NCI-H526 (cell line): ENCODE measurements around the gene MOV10L1.

Source experiments
- DNase-seq, 2 experiments: peaks; one replicate each; lab custom pipeline; 2025; lab: John Stamatoyannopoulos, UW

MOV10L1 gene

DNA sequence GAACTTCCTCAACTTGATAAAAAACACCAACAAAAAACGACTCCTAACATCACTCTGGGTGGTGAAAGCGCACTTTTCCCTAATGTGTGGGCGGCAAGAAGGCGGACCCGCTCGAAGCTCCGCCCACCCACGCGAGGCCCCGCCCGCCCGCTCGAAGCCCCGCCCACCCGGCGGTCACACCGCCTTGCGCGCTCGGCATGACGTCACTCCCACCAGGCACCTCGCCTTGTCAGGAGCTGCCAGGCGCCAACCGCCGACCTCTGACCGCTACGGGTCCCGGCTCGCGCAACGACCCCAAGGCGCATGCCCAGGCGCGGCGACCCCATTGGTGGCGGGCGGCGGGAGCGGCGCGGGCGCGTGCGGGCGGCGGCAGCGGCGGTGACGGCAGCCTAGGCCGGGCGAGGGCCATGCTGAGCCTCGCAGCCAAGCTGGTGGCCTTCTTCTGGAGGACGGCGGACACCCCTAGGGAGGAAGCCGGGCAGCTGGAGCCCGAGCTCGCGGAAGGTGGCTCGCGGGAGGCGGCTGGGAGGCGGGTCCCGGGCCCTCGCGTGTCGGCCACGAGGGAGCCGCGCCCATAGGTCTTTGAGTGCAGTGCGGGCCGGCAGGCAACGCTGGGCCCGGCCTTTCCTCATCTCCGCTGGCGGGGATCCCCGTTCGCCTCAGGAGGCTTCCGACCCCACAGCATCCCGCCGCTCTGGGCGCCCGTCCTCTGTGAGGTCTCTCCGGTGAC lies at the start of gene MOV10L1:
MOV10L1 (plus strand) TSS at position 325 of the 730 bp plus-strand sequence; CDS start at position 408, 83 bp downstream.
- no peak for DNase-seq

- no peak for DNase-seq
These were observed 49.1 kb upstream of the MOV10L1 start for GRCh38 chr22:50040717-50041116.

DNA sequence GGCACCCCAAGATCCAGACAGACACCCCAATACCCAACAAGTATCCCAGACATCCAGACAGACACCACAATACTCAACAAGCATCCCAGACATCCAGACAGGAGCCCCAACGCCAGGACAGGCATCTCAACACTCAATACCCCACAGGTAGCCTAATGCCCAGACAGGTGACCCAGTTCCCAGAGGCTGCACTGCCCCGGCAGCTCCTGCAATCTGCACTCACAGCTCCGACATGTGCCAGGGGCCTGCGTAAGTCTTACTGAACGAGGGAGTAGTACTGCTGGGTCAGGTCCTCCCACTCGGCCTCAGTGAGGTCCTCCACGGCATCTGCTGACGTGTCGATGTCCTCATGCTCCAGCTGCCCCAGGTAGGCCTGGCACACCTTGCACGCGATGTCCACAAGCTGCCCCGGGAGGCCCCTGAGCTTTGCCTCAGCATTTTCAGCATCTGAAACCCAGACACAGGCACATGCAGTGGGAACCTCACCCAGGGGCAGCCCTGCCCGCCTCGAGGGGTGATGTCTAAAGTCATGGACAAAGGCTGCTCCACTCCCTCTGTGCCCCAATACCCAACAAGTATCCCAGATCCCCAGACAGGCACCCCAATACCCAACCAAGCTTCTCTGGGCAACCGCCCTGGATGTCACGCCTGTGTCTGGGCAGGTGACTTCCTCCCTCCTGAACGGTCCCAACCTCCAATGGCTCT lies 48.3 kb upstream of the MOV10L1 start:
- no peak for DNase-seq

DNA sequence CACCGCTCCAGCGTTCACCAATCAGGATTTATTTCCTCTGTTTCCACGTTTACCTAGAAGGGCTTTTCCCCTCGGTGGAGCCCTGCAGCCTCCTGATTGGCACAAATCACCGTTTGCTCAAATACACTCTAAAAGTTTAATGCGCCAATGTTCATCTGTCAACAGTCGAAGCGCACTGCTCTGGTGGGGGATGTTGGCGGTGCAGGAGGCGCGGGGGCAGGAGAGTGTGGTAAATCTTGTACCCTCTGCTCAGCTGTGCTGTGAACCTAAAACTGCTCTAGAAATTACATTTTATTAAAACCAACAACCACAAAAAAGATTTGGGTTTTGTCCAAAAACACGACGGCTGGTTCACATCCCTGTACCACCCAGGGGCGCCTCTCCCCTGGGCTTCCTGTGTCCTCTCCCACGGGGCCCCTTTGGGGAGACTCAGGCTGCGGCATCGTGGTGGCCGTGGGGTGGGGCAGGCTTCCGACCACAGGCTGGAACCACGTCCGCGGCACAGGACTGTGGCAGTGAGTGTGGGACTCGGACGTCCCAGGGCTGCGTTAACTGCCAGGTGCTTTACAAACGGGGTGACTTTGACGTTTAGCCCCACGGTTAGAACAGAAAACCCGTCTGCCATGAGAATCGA lies 45.2 kb upstream of the MOV10L1 start:
- DNase-seq = no peak

- DNase-seq = no peak
These were observed 44.4 kb upstream of the MOV10L1 start for GRCh38 chr22:50045211-50046018.

DNA sequence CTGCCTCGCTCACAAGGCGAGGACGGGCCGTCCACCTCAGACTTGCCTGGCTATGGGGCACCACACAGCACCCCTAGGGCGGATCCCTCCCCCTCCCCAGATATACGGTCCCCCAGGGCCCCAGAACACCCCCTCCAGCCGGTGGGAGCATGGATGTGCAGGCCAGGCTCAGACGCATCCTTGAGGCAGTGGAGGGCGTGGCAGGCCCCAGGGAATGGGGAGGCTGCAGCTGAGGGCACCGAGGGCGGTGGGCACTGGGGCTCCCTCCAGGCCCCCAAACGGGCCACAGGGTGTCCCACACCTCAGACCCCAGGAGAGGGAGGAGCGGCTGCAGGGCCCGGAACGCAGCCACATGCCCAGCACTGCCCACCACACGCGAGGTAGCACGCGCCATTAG lies 43.8 kb upstream of the MOV10L1 start:
- DNase-seq = no peak

DNA sequence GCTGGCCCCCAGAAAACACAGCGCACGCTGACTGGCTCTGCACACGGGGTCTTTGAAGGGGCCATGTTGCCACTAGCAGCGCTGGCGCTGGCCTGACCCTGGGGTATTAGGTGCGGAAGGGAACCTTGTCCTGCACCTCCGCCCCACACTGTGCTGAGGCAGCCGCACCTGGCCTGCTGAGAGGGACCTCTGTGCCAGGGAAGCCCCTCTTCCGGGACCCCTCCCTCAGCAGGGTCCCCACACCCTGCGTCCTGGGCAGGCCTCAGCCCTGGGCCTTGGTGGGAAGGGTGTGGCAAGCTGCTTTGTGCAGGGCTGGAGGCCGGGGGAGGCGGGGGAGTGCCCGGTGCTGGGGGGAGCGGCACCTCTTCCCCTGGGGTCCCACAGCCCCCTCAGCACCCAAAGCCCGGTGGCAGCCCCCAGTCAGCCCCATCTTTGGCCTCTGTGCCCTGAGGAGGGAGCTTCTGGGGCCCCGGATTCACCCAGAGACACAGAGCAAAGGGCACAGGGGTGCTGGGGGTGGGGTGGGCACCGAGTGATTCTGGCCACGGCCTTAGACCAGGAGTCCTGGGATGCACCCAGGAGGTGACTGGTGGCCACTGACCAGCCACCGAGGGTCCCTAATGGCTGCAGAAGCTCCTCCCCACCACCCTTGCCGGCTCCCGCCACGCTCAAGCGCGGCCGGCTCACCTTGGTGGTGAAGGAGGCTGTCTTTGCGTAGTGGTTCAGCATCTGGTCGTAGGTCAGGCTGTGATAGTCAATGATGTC lies 43.1 kb upstream of the MOV10L1 start:
- no peak for DNase-seq

- no peak for DNase-seq
These were observed 42.5 kb upstream of the MOV10L1 start for GRCh38 chr22:50047346-50047745.

GRCh38 chr22:50048061-50048765 lies 41.6 kb upstream of the MOV10L1 start:
- DNase-seq = no peak

DNA sequence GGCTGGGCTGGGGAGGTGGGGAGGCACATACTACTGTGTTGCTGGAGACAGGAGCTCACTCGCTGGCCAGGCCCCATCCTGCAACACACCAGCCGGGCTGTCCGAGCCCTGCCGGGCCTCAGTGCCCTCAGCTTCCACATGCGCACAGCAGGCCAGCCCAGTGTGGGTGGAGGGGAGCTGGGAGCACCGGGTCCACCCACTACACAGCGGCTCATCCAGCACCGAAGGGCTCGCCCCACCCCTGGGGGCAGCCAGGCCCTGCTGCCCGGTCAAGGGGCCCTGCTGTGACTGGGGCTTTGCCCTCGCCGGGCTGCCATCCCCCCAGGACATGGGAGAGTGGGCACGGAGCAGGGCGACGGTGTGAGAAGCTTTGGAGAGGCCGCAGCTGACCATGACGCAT lies 41.0 kb upstream of the MOV10L1 start:
- no peak for DNase-seq

DNA sequence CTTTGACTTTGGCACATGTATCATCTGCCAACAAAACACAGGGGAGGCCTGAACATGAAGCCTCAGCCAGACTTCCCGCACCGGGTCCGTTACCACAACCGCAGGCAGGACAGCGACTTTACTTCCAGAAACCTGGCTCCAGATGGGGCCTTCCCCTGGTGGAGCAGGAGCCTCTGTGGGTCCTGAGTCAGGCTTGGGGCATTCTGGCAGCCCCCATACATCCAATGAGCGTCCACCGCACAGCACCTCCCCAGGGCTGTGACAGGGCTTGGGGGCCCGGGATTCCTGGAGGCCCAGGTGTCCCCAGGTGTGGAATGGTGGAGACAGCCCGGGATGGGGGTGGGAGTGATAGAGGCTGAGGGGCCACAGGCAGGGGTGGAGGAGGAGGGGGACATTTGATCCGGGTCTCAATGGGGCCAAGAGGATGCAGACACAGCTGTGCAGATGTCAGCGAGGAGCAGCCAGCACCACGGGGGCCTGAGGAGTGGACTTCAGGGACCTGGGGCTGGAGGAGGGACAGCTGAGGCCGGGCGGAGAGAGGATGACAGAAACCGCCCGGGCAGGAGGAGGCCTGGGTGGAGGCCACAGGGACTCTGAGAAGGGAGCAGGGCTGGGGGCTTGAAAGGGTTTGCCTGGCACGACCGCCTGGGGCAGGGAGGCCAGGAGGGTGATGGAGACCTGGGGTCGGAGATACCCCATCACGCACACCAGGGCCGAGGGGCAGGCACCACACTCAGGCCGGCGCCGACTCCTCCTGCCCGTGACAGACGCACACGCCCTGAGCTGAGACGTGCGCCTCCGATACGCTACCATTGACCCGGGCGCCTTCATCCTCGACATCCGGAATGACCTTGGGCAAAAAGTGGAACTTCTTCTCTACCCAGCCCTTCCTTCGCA lies 40.3 kb upstream of the MOV10L1 start:
- no peak for DNase-seq

DNA sequence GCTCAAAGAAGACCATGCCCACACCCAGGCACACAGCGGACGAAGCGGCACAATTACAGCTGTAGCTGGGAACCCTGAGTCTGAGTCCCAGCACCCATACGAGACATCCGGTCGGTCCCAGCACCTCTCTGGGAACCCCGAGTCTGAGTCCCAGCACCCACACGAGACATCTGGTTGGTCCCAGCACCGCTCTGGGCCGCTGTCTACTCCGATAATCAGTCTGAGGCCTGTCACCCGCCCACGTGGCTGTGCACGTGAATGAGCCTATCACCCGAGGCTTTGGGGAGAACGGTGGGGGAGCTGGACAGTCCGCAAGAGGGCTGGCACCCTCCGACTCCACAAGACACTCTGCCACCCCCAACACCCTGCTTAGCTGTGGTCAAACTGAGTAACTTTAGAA lies 37.9 kb upstream of the MOV10L1 start:
- no peak for DNase-seq

GRCh38 chr22:50053861-50054260 lies 35.9 kb upstream of the MOV10L1 start:
- DNase-seq = peak in 1 of 2 experiments; percentile 20

DNA sequence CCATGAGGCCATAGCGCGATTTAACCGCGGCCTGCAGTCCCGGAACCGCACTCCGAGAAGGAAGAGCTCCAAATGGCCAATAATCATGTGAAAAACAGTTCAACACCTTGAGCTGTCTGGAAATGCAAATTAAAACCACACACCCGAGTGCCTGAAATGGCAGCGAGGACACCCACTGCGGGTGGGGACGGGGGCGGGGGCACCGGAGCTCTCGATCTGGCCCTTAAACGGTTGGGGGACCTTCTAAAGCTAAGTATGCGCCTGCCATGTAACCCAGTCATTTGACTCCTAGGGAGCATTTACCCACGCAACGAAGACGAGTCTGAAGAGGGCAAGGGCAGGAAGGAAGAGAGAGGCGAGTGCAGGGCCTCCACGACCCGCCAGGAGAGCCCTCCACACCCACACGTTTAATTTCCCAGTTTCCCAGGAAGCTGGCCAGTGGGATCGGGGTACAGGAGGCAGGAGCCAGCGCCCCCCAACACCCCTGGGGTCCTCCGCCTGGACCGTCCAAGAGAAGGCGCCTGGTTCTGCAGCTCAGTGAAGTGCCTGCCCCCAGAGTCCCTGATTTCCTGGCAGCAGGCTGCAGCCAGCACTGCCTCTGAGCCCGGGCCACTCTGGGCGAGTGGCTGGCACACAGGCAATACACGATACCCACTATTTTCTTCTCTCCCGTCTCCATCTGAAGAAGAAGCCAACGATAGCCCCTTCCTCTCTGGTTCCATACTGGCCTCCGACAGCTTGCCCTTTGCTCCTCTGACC lies 33.4 kb upstream of the MOV10L1 start:
- no peak for DNase-seq

DNA sequence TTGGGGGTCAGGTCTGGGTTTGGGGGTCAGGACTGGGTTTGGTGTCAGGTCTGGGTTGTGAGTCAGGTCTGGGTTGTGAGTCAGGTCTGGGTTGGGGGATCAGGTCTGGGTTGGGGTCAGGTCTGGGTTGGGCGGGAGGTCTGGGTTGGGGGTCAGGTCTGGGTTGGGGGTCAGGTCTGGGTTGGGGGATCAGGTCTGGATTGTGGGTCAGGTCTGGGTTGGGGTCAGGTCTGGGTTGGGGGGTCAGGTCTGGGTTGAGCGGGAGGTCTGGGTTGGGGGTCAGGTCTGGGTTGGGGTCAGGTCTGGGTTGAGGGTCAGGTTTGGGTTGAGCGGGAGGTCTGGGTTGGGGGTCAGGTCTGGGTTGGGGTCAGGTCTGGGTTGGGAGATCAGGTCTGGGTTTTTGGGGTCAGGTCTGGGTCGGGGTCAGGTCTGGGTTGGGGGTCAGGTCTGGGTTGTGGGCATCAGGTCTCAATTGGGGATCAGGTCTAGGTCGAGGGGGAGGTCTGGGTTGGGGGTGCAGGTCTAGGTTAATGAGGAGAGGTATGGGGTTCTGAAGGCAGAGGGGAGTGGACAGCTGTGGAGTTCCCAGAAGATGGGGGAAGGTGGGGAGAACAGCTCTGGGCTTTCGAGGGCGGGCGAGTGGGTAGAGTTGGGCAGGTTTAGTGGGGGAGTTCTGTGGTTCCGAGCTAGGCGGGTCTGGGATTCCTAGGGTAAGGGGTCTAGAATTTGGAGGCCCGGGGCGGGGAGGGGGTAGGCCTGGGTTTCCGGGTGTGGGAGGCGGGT lies 32.3 kb upstream of the MOV10L1 start:
- no peak for DNase-seq

GRCh38 chr22:50058061-50058905 lies 31.5 kb upstream of the MOV10L1 start, which contains the start of gene TTLL8:
Gene TTLL8 (minus strand): TSS chr22:50058298.
- DNase-seq = no peak
